HG02973 (cell line): ENCODE data around the gene MYMX.

Source experiments
- ATAC-seq: cut with Tn5 transposase; IDR thresholded peaks from one replicate; pipeline ENCODE4 v1.9.1; 2021; ENCODE audit warnings: moderate library complexity; ENCODE audit not compliant: unreplicated experiment

Gene MYMX

GRCh38 chr6:44262467-44263353, 46.0 kb downstream of the MYMX start:
- ATAC-seq, result no peak

- ATAC-seq, result no peak
Measured at GRCh38 chr6:44263354-44264100, 46.8 kb downstream of the MYMX start.

- no peak for ATAC-seq
Measured at GRCh38 chr6:44264154-44265006, 47.7 kb downstream of the MYMX start.

- peak; percentile 33 for ATAC-seq
Measured at GRCh38 chr6:44265007-44265721, 48.4 kb downstream of the MYMX start, which contains the start of gene NFKBIE. NFKBIE (minus strand) TSS chr6:44265551; CDS start chr6:44265346, 205 bp downstream.

- ATAC-seq, result no peak
Measured at GRCh38 chr6:44265722-44266233, 49.1 kb downstream of the MYMX start.

GRCh38 chr6:44266347-44266746, 49.6 kb downstream of the MYMX start:
- peak; percentile 24 for ATAC-seq

GRCh38 chr6:44267252-44267651, 50.5 kb downstream of the MYMX start:
- no peak for ATAC-seq
